Liver (tissue), 9 donors: ENCODE data around the gene PEAR1. TPM values are rescaled to one million over a fixed set of nuclear protein-coding genes. Genes with fewer than 3 reads are reported as not detected.

Experiments used
- DNase-seq: peaks from one replicate; pipeline ENCODE4 v3.0.0-alpha.2; 2017; ENCODE audit warnings: low spot score
- H3K27ac ChIP-seq, 2 donors: one replicate each; pipeline ENCODE4 v1.7.0; 2013; ENCODE audit warnings: inconsistent platforms in 2 of 2, low read length in 2 of 2, control low read depth in 1 of 2, low read depth in 1 of 2, mild to moderate bottlenecking in 1 of 2
- H3K27me3 ChIP-seq, 4 donors: one replicate each; pipeline versions ENCODE4 v1.6.1 to v1.7.0; 2013; ENCODE audit warnings: low read length in 3 of 4, inconsistent platforms in 1 of 4, mild to moderate bottlenecking in 1 of 4, moderate library complexity in 1 of 4; ENCODE audit not compliant: control insufficient read depth in 4 of 4, insufficient read depth in 4 of 4
- H3K36me3 ChIP-seq, 4 donors: one replicate each; pipeline versions ENCODE4 v1.6.1 to v1.7.0; 2013; ENCODE audit warnings: low read length in 3 of 4, mild to moderate bottlenecking in 3 of 4, low read depth in 1 of 4, moderate library complexity in 1 of 4; ENCODE audit not compliant: control insufficient read depth in 4 of 4, insufficient read depth in 3 of 4
- H3K4me1 ChIP-seq, 4 donors: one replicate each; pipeline versions ENCODE4 v1.6.1 to v1.7.0; 2013; ENCODE audit warnings: low read length in 3 of 4, mild to moderate bottlenecking in 3 of 4, moderate library complexity in 1 of 4; ENCODE audit not compliant: control insufficient read depth in 4 of 4, insufficient read depth in 4 of 4
- H3K4me3 ChIP-seq, 3 donors: one replicate each; pipeline versions ENCODE4 v1.6.1 to v1.7.0; 2013; ENCODE audit warnings: low read length in 3 of 3, control low read depth in 1 of 3, low read depth in 1 of 3, mild to moderate bottlenecking in 1 of 3
- H3K9ac ChIP-seq, 2 donors: one replicate each; pipeline ENCODE4 v1.7.0; 2013; ENCODE audit warnings: low read length in 2 of 2, mild to moderate bottlenecking in 2 of 2, moderate library complexity in 2 of 2, control low read depth in 1 of 2, low read depth in 1 of 2
- H3K9me3 ChIP-seq, 4 donors: one replicate each; pipeline versions ENCODE4 v1.6.1 to v1.7.0; 2013; ENCODE audit warnings: low read length in 3 of 4; ENCODE audit not compliant: control insufficient read depth in 4 of 4
- HNF4A ChIP-seq, 2 donors: conservative IDR thresholded peaks; 2 replicates each; pipeline ENCODE4 v1.6.1; 2016; ENCODE audit warnings: antibody characterized with exemption in 2 of 2, mild to moderate bottlenecking in 2 of 2
- HNF4G ChIP-seq: IDR thresholded peaks from 2 replicates; pipeline ENCODE4 v1.6.1; 2016; ENCODE audit warnings: antibody characterized with exemption
- NR2F2 ChIP-seq: IDR thresholded peaks from 2 replicates; pipeline ENCODE4 v1.6.1; 2016; ENCODE audit warnings: antibody characterized with exemption
- RAD21 ChIP-seq, 2 donors: IDR thresholded peaks; 2 replicates each; pipeline ENCODE4 v1.6.1; 2016; ENCODE audit warnings: antibody characterized with exemption in 2 of 2, mild to moderate bottlenecking in 2 of 2
- RXRA ChIP-seq, 2 donors: IDR thresholded peaks; 2 replicates each; pipeline ENCODE4 v1.6.1; 2017 to 2018; ENCODE audit warnings: antibody characterized with exemption in 2 of 2, mild to moderate bottlenecking in 1 of 2
- TAF1 ChIP-seq: conservative IDR thresholded peaks from 2 replicates; pipeline ENCODE4 v1.6.1; 2016; ENCODE audit warnings: antibody characterized with exemption, mild to moderate bottlenecking
- WGBS: extraction: QIAGEN DNeasy Blood & Tissue Kit; methylation state at CpG from one replicate; pipeline ENCODE4 v1.1.7; 2013; 5-methylcytosine and 5-hydroxymethylcytosine counted together
- polyA plus RNA-seq, 2 donors: library from polyadenylated mRNA; stranded (reverse) in 1 of 2; unstranded in 1 of 2; fragments of 200-250 nt in 1 of 2; fragments of >200 nt in 1 of 2; fragmentation: Nextera tagmentation in 1 of 2; extraction: Ambion mirVana in 1 of 2; gene quantifications; one replicate each; pipeline versions ENCODE4 v1.2.1 to v1.2.3, GENCODE V29; 2013 to 2015
- total RNA-seq, 2 donors: library from RNA; depleted of rRNA; stranded (reverse); fragments of >200 nt; gene quantifications; one replicate each; pipeline ENCODE4 v1.2.3, GENCODE V29; 2014
- TF ChIP-seq, protein P1 (sequence below): IDR thresholded peaks from 2 replicates; pipeline ENCODE4 v1.6.1; 2016; ENCODE audit warnings: antibody characterized with exemption
- TF ChIP-seq, protein P2 (sequence below): IDR thresholded peaks from 2 replicates; pipeline ENCODE4 v1.6.1; 2016; ENCODE audit warnings: antibody characterized with exemption
- TF ChIP-seq, protein P3 (sequence below): IDR thresholded peaks from 2 replicates; pipeline ENCODE4 v1.6.1; 2016; ENCODE audit warnings: antibody characterized with exemption, mild to moderate bottlenecking
- TF ChIP-seq, protein P4 (sequence below): IDR thresholded peaks from 2 replicates; pipeline ENCODE4 v1.6.1; 2016; ENCODE audit warnings: antibody characterized with exemption
- TF ChIP-seq, protein P5 (sequence below): fragments of 150-350 bp; IDR thresholded peaks from 2 replicates; pipeline ENCODE4 v1.5.1; 2017; ENCODE audit warnings: improper control_type of control experiment, low read depth, low read length; ENCODE audit not compliant: missing input control
- donor health status: healthy.
- donor health status: healthy.
- donor health status: healthy.
- donor health status: healthy.
- donor health status: healthy.

The PEAR1 gene
- total and polyA plus RNA-seq, 4 donors = 2.1 to 4.4 (median 3.1) TPM

DNA sequence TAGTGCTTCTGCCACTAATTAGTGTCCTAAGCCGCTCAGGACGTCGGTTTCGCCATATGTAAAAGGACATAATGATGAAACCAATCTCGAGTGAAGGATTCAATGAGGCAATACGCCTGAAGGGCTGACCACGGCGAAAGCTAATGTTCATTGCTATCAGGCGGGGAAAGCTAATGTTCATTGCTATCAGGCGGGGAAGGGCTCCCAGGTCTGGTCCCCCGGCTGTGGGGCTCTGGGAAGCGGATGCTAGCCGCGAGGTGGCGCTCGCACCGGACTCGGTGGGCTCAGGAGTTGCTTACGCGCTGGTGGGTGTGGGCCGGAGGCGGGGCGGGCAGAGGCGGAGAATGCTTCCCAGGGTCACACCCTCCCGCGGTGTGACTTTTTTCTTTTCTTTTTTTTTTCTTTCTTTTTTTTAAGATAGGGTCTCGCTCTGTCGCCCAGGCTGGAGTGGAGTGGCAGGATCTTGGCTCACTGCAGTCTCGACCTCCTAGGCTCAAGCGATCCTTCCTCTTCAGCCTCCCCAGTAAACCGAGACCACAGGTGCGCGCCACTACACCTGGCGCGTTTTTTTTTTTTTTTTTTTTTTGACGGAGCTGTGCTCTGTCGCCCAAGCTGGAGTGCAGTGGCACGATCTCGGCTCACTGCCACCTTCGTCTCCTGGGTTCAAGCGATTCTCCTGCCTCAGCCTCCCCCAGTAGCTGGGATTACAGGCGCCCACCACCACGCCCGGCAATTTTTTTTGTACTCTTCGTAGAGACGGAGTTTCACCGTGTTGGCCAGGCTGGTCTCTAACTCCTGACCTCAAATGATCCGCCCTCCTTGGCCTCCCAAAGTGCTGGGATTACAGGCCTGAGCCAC is 1.1 kb upstream of the PEAR1 start:
- WGBS = 4% methylated on average over 48 of the region's 48 CpGs
- H3K4me3 ChIP-seq = no peak overlapping the region
- DNase-seq = peak; percentile 96

DNA sequence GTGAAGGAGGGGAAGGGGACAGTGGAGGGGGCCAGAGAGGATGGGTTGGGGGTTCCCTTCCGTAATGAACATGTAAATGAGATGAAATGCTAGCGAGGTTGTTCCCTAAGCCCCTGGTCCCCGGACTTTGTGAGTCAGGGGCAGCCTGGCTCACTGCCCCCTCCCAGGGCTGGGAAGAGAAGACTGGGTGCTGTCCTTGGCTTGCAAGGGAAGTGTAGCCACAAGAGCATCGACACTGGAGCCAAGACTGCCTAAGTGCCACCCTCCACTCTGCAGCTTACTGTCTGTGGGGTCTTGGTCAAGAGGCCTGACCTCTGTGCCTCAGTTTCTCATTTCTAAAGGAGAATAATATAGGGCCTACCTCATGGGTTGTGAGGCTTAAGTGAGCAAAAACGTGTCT is 483 bp downstream of the PEAR1 start:
- Histone ChIP-seq H3K27me3 (peaks cover 0 to 4% (median 2%) of the 10 kb centered on the region in 4 donors), H3K4me3 (peak overlapping the region in 2 of 3 donors; percentile 21 to 42), H3K9me3 (no peaks in the 10 kb centered on the region), H3K27ac (peak overlapping the region; percentile 22 to 75), H3K9ac (peak overlapping the region in 1 of 2 donors; percentile 58), H3K4me1 (peaks cover 0 to 18% (median 9%) of the 10 kb centered on the region in 4 donors), H3K36me3 (no peaks in the 10 kb centered on the region)
- TF ChIP-seq, protein P1, sequence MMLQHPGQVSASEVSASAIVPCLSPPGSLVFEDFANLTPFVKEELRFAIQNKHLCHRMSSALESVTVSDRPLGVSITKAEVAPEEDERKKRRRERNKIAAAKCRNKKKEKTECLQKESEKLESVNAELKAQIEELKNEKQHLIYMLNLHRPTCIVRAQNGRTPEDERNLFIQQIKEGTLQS = no peak
- TF ChIP-seq, protein P2, sequence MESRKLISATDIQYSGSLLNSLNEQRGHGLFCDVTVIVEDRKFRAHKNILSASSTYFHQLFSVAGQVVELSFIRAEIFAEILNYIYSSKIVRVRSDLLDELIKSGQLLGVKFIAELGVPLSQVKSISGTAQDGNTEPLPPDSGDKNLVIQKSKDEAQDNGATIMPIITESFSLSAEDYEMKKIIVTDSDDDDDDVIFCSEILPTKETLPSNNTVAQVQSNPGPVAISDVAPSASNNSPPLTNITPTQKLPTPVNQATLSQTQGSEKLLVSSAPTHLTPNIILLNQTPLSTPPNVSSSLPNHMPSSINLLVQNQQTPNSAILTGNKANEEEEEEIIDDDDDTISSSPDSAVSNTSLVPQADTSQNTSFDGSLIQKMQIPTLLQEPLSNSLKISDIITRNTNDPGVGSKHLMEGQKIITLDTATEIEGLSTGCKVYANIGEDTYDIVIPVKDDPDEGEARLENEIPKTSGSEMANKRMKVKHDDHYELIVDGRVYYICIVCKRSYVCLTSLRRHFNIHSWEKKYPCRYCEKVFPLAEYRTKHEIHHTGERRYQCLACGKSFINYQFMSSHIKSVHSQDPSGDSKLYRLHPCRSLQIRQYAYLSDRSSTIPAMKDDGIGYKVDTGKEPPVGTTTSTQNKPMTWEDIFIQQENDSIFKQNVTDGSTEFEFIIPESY = no peak
- TF ChIP-seq RXRA (IDR thresholded peaks at IDR 0.05) = no peak
- TF ChIP-seq TAF1 = no peak
- TF ChIP-seq, protein P3, sequence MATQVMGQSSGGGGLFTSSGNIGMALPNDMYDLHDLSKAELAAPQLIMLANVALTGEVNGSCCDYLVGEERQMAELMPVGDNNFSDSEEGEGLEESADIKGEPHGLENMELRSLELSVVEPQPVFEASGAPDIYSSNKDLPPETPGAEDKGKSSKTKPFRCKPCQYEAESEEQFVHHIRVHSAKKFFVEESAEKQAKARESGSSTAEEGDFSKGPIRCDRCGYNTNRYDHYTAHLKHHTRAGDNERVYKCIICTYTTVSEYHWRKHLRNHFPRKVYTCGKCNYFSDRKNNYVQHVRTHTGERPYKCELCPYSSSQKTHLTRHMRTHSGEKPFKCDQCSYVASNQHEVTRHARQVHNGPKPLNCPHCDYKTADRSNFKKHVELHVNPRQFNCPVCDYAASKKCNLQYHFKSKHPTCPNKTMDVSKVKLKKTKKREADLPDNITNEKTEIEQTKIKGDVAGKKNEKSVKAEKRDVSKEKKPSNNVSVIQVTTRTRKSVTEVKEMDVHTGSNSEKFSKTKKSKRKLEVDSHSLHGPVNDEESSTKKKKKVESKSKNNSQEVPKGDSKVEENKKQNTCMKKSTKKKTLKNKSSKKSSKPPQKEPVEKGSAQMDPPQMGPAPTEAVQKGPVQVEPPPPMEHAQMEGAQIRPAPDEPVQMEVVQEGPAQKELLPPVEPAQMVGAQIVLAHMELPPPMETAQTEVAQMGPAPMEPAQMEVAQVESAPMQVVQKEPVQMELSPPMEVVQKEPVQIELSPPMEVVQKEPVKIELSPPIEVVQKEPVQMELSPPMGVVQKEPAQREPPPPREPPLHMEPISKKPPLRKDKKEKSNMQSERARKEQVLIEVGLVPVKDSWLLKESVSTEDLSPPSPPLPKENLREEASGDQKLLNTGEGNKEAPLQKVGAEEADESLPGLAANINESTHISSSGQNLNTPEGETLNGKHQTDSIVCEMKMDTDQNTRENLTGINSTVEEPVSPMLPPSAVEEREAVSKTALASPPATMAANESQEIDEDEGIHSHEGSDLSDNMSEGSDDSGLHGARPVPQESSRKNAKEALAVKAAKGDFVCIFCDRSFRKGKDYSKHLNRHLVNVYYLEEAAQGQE = no peak
- TF ChIP-seq, protein P4, sequence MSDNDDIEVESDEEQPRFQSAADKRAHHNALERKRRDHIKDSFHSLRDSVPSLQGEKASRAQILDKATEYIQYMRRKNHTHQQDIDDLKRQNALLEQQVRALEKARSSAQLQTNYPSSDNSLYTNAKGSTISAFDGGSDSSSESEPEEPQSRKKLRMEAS = no peak
- no peak for TF ChIP-seq NR2F2
- TF ChIP-seq HNF4A (conservative IDR thresholded peaks at IDR 0.05) = no peak
- 23% methylated on average over 5 of the region's 5 CpGs for WGBS
- no peak for DNase-seq

More for the DNA sequence above, 1.1 kb upstream of the PEAR1 start:
- Histone ChIP-seq H3K4me1 (peaks cover 0 to 18% (median 9%) of the 10 kb centered on the region in 4 donors), H3K9ac (no peak overlapping the region), H3K36me3 (no peaks in the 10 kb centered on the region), H3K27ac (no peak overlapping the region), H3K9me3 (no peaks in the 10 kb centered on the region), H3K27me3 (peaks cover 0 to 6% (median 2%) of the 10 kb centered on the region in 4 donors)
- TF ChIP-seq HNF4G (no peak), RAD21 (IDR thresholded peaks at IDR 0.05) (peak; percentile 67 to 80), NR2F2 (peak; percentile 10)
- TF ChIP-seq, protein P5, sequence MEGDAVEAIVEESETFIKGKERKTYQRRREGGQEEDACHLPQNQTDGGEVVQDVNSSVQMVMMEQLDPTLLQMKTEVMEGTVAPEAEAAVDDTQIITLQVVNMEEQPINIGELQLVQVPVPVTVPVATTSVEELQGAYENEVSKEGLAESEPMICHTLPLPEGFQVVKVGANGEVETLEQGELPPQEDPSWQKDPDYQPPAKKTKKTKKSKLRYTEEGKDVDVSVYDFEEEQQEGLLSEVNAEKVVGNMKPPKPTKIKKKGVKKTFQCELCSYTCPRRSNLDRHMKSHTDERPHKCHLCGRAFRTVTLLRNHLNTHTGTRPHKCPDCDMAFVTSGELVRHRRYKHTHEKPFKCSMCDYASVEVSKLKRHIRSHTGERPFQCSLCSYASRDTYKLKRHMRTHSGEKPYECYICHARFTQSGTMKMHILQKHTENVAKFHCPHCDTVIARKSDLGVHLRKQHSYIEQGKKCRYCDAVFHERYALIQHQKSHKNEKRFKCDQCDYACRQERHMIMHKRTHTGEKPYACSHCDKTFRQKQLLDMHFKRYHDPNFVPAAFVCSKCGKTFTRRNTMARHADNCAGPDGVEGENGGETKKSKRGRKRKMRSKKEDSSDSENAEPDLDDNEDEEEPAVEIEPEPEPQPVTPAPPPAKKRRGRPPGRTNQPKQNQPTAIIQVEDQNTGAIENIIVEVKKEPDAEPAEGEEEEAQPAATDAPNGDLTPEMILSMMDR = peak; percentile 61
- TF ChIP-seq, protein P1 = no peak
